GM18520 (cell line): ENCODE data around the gene UNC5CL.

Experiments used
- ATAC-seq: cut with Tn5 transposase; IDR thresholded peaks from one replicate; pipeline ENCODE4 v1.9.1; 2021; ENCODE audit not compliant: unreplicated experiment

Gene UNC5CL

DNA sequence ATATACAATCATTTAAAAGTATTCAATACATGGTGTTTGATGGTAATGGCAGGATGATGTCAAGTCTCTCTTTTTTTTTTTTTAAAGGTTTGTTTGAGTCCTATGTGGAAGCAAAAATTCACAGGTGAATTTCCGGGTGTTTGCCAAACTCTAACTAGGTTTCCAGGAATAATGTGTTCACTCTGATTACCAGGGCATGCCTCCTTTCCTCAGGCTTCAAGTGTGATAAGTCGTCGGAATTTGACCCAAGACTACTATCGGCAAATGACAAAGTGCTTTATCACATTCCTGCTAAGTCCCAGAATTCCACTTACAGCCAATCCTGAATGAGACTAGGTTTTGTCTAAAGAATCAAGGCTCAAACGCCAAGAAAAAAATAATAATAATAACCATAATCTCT, 25.8 kb upstream of the UNC5CL start:
- ATAC-seq: no peak

DNA sequence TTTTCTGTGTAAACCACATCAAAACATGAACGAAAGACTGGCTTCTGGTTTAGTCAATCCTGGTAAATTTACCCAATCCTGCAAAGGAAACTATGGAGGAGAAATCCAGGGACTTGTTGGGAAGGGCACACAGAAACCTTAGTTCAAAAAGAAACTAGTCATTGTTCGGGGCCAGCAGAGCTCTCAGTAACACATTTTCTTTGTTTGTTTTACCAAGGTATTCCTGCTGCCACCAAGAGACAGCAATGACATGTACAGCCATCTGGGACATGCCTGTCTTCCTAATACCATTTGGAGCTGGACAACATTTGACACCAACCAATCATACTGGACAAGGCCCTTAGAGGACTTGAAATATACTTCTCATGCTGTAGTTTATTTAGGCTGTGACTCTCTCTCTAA, 24.9 kb upstream of the UNC5CL start:
- no peak for ATAC-seq

- ATAC-seq: no peak
Observed at GRCh38 chr6:41062056-41062455, 23.0 kb upstream of the UNC5CL start.

DNA sequence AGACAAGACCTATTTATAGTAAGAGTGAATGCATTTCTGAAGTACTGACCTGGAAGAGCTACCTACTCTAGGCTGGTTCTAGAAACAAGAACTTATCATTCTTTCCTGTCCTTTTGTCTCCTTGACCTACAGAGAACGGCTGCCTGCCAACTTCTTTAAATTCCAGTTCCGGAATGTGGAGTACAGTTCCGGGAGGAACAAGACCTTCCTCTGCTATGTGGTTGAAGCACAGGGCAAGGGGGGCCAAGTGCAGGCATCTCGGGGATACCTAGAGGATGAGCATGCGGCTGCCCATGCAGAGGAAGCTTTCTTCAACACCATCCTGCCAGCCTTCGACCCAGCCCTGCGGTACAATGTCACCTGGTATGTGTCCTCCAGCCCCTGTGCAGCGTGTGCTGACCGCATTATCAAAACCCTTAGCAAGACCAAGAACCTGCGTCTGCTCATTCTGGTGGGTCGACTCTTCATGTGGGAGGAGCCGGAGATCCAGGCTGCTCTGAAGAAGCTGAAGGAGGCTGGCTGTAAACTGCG, 22.2 kb upstream of the UNC5CL start:
- ATAC-seq: no peak

GRCh38 chr6:41059556-41059955, 20.5 kb upstream of the UNC5CL start:
- no peak for ATAC-seq

GRCh38 chr6:41058783-41059181, 19.8 kb upstream of the UNC5CL start:
- ATAC-seq: no peak

GRCh38 chr6:41056768-41057490, 17.9 kb upstream of the UNC5CL start:
- no peak for ATAC-seq

GRCh38 chr6:41055149-41055548, 16.1 kb upstream of the UNC5CL start:
- no peak for ATAC-seq

GRCh38 chr6:41054511-41054910, 15.5 kb upstream of the UNC5CL start:
- no peak for ATAC-seq

- no peak for ATAC-seq
Observed at GRCh38 chr6:41053041-41053440, 14.0 kb upstream of the UNC5CL start, which contains the start of gene APOBEC2. Gene APOBEC2, plus strand, starts transcription at chr6:41053202. Its CDS starts 146 bp downstream, at chr6:41053348.

- ATAC-seq: no peak
Observed at GRCh38 chr6:41051873-41052272, 12.9 kb upstream of the UNC5CL start.

- no peak for ATAC-seq
Observed at GRCh38 chr6:41050536-41050935, 11.5 kb upstream of the UNC5CL start.

GRCh38 chr6:41049955-41050354, 10.9 kb upstream of the UNC5CL start:
- no peak for ATAC-seq

DNA sequence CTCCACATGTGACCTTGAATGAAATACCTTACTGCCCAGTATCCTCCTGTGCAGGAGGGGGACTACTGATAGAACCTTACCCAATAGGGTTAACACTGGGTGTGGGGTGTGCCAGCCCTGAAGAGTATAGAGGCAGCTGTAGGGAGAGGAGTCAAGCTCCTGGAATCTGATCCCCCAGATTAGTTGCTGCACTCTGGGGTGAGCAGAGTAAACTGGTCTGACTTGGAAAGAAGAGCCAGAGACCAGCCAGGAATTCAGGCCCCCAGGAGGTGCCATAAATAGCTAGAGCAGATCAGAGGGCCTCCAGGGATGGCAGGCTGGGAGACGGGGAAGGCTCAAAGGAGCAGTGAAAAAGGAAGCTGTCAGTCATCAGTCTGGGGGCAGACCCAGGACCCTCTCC, 10.5 kb upstream of the UNC5CL start:
- no peak for ATAC-seq

- no peak for ATAC-seq
Observed at GRCh38 chr6:41047745-41048732, 9.0 kb upstream of the UNC5CL start.

DNA sequence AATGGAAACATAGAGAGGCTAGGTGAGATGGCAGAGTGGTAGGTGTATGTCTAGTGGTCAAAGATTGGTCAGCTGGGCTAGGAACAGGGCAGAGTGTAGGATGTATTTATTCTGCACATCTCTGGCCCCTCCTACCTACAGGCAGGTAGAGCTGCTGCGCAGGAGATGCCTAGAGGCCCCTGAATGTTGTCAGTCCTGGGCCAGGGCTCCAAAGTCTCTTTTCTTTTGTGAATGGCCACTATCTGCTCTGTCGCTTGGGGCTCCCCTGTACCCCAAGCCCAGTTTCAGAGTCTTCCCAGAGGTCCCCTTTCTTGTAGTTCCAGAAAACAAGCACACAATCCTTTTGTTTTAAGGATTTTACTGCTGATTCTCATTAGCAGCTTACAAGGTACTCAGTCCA, 8.3 kb upstream of the UNC5CL start:
- no peak for ATAC-seq

GRCh38 chr6:41046084-41046483, 7.1 kb upstream of the UNC5CL start:
- no peak for ATAC-seq

- no peak for ATAC-seq
Observed at GRCh38 chr6:41045664-41046063, 6.6 kb upstream of the UNC5CL start.

- no peak for ATAC-seq
Observed at GRCh38 chr6:41043151-41043550, 4.1 kb upstream of the UNC5CL start.

DNA sequence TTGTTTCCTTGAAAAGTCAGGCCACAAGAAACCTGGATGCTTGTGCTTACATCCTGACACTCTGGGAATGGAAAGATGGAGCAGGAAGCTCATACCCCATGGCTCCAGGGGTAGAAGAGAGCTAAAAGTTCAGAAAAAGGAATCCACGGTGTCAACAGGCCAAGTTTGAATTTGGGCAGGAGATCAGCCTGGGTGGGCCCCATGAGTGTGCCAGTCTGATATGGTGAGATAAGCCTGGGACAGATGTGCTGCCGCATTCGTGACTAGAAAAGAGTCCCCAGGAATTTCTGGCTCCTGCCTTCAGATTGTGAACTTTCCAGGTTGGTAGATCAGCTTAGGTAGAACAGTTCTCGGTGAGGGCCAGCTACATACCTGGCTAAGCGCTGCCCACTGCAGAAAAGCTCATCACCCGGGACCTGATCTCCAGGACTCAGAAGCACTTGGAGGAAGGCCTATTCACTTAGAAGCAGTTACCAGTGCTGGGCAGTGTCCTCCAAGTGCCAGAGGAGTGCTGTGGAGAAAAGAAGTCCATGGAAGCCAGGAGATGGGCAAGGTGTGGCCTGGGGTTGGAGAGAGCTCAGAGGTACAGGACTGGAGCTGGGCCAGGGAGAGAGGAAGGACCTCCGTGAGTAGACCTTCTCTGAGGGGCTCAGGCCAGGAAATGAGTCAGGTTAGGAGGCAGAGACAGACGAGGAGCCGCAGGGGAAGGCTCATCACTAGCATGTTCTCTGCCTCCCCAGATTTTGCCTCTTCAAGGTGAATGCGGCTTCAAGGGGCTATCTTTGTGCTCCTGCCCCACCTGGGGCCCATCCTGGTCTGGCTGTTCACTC, 3.4 kb upstream of the UNC5CL start, which contains the start of gene TSPO2:
TSS of gene TSPO2 (plus strand) at position 242 of the 830 bp plus-strand sequence. CDS start at position 761, 519 bp downstream.
- ATAC-seq: no peak
